NT2/D1 (cell line): ENCODE measurements around the gene GXYLT1.

ENCODE experiments used
- DNase-seq: peaks from one replicate; pipeline ENCODE4 v3.0.0-alpha.2; 2011; ENCODE audit warnings: low read depth, low spot score
- H3K27me3 ChIP-seq: 2 replicates; pipeline ENCODE4 v1.6.0; 2011; ENCODE audit warnings: mild to moderate bottlenecking; ENCODE audit not compliant: insufficient read length, insufficient read depth
- H3K36me3 ChIP-seq: 2 replicates; pipeline ENCODE4 v1.6.1; 2011; ENCODE audit warnings: mild to moderate bottlenecking, low read length, mixed read lengths; ENCODE audit not compliant: insufficient read depth, insufficient read length
- H3K4me1 ChIP-seq: 2 replicates; pipeline ENCODE4 v1.5.1; 2011; ENCODE audit not compliant: insufficient read depth, insufficient read length
- H3K4me3 ChIP-seq: 2 replicates; pipeline ENCODE4 v1.5.1; 2011; ENCODE audit warnings: low read depth; ENCODE audit not compliant: insufficient read length
- H3K9ac ChIP-seq: 2 replicates; pipeline ENCODE4 v1.6.0; 2011; ENCODE audit warnings: low read depth; ENCODE audit not compliant: insufficient read length
- H3K9me3 ChIP-seq: 2 replicates; pipeline ENCODE4 v1.5.1; 2011; ENCODE audit warnings: mild to moderate bottlenecking, low read length; ENCODE audit not compliant: insufficient read depth
- SUZ12 ChIP-seq: IDR thresholded peaks from 2 replicates; pipeline ENCODE4 v1.6.1; 2011; ENCODE audit not compliant: insufficient read length, insufficient read depth; ENCODE audit errors: extremely low read depth
- YY1 ChIP-seq: IDR thresholded peaks from 2 replicates; pipeline ENCODE4 v1.6.1; 2011; ENCODE audit not compliant: insufficient read length, insufficient read depth
- ZNF274 ChIP-seq: IDR thresholded peaks from 2 replicates; pipeline ENCODE4 v1.6.1; 2011; ENCODE audit warnings: mild to moderate bottlenecking, low read depth, low read length

GXYLT1 gene

DNA sequence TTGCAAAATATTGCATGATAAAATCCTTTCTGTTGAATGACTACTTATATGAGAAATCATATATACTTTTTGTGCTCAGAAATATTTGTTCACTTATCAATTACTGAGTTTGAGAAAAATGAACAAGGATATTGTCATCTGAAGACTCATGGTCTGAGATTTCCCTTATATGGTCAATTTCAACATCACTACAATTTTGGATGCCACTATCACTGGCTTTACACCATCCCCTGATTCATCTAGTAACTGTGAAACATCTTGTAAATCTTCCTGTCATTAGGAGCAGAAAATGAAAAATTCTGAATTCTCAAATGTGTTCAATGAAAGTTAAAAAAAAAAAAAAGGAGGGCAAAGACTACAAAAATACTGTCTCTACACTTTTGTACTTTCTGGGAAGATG is 21.8 kb upstream of the GXYLT1 start:
- no peaks in the 10 kb centered on the region for H3K27me3 ChIP-seq
- H3K9ac ChIP-seq = no peak overlapping the region
- H3K4me1 ChIP-seq = no peaks in the 10 kb centered on the region
- no peak for DNase-seq
- H3K9me3 ChIP-seq = no peaks in the 10 kb centered on the region
- TF ChIP-seq ZNF274 (no peak), YY1 (no peak), SUZ12 (no peak)
- no peak overlapping the region for H3K4me3 ChIP-seq
- no peaks in the 10 kb centered on the region for H3K36me3 ChIP-seq

GRCh38 chr12:42163913-42164312 is 19.2 kb upstream of the GXYLT1 start:
- TF ChIP-seq YY1 (no peak), SUZ12 (no peak), ZNF274 (no peak)
- Histone ChIP-seq H3K36me3 (peaks cover 6% of the 10 kb centered on the region), H3K27me3 (no peaks in the 10 kb centered on the region), H3K4me3 (no peak overlapping the region), H3K4me1 (no peaks in the 10 kb centered on the region), H3K9ac (no peak overlapping the region), H3K9me3 (no peaks in the 10 kb centered on the region)
- no peak for DNase-seq

- Histone ChIP-seq H3K4me1 (no peaks in the 10 kb centered on the region), H3K36me3 (peaks cover 6% of the 10 kb centered on the region), H3K27me3 (no peaks in the 10 kb centered on the region), H3K4me3 (no peak overlapping the region), H3K9ac (no peak overlapping the region), H3K9me3 (no peaks in the 10 kb centered on the region)
- TF ChIP-seq YY1 = no peak
- no peak for TF ChIP-seq SUZ12
- no peak for DNase-seq
These were observed 18.3 kb upstream of the GXYLT1 start for GRCh38 chr12:42162965-42163364.

- no peak overlapping the region for H3K4me3 ChIP-seq
- TF ChIP-seq SUZ12 (no peak), ZNF274 (no peak), YY1 (no peak)
- H3K9me3 ChIP-seq = no peaks in the 10 kb centered on the region
- H3K4me1 ChIP-seq = no peaks in the 10 kb centered on the region
- no peaks in the 10 kb centered on the region for H3K27me3 ChIP-seq
- no peak for DNase-seq
- peaks cover 6% of the 10 kb centered on the region for H3K36me3 ChIP-seq
- no peak overlapping the region for H3K9ac ChIP-seq
These were observed 17.5 kb upstream of the GXYLT1 start for GRCh38 chr12:42162193-42162592.

- H3K4me1 ChIP-seq = no peaks in the 10 kb centered on the region
- H3K36me3 ChIP-seq = peaks cover 6% of the 10 kb centered on the region
- no peak overlapping the region for H3K4me3 ChIP-seq
- H3K9ac ChIP-seq = no peak overlapping the region
- TF ChIP-seq SUZ12 = no peak
- no peak for TF ChIP-seq ZNF274
- TF ChIP-seq YY1 = no peak
- no peaks in the 10 kb centered on the region for H3K9me3 ChIP-seq
- no peaks in the 10 kb centered on the region for H3K27me3 ChIP-seq
- no peak for DNase-seq
These were observed 16.9 kb upstream of the GXYLT1 start for GRCh38 chr12:42161529-42161928.

DNA sequence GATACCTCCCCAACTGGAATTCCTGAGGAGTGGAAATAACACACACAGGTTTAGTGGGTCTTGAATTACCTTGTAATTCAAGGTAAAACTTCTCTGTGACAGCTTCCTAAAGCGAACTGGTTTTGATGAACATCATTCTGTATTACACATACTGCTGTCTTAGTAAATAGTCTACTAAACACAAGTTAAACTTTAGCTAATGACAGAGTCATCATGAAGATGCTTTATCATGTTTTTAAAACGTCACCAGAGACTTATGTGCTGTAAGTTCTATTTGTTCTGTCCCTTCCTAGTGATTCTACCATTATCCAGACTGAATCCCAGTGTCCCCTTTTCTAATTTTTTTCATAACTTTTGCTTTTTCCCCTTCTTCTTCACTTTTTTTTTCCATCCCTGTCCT is 11.6 kb upstream of the GXYLT1 start:
- no peaks in the 10 kb centered on the region for H3K27me3 ChIP-seq
- H3K4me3 ChIP-seq = no peak overlapping the region
- H3K9me3 ChIP-seq = no peaks in the 10 kb centered on the region
- DNase-seq = no peak
- no peak overlapping the region for H3K9ac ChIP-seq
- peaks cover 6% of the 10 kb centered on the region for H3K36me3 ChIP-seq
- H3K4me1 ChIP-seq = no peaks in the 10 kb centered on the region
- TF ChIP-seq SUZ12 (no peak), YY1 (no peak), ZNF274 (no peak)

GRCh38 chr12:42145552-42146215 is 1.0 kb upstream of the GXYLT1 start:
- H3K4me3 ChIP-seq = no peak overlapping the region
- H3K4me1 ChIP-seq = no peaks in the 10 kb centered on the region
- DNase-seq = no peak

More at GRCh38 chr12:42145552-42146215, 1.0 kb upstream of the GXYLT1 start:
- no peaks in the 10 kb centered on the region for H3K9me3 ChIP-seq
- no peaks in the 10 kb centered on the region for H3K36me3 ChIP-seq
- peaks cover 6% of the 10 kb centered on the region for H3K27me3 ChIP-seq
- no peak overlapping the region for H3K9ac ChIP-seq
- TF ChIP-seq SUZ12 = no peak
- TF ChIP-seq YY1 = no peak
- TF ChIP-seq ZNF274 = no peak
